Thyroid gland (tissue), 4 donors: ENCODE results near the gene MCF2L. TPM values are rescaled to one million over a fixed set of nuclear protein-coding genes. Genes with fewer than 3 reads are reported as not detected.
A peak's percentile ranks its signal among the peaks of the same experiment; 100 is the strongest.

Experiments used
- DNase-seq, 2 donors: peaks; one replicate each; pipeline ENCODE4 v3.0.0-alpha.2; 2019
- H3K27ac ChIP-seq, 3 donors: fragments of 200-600 bp; sonication (generic); 1 replicate in 2 of 3; 2 replicates in 1 of 3; pipeline ENCODE4 v1.5.1; 2016 to 2019; ENCODE audit warnings: mild to moderate bottlenecking in 1 of 3, moderate library complexity in 1 of 3
- H3K27me3 ChIP-seq: fragments of 200-600 bp; sonication (generic); one replicate; pipeline ENCODE4 v1.5.1; 2019
- H3K36me3 ChIP-seq, 2 donors: fragments of 200-600 bp; sonication (generic); one replicate each; pipeline ENCODE4 v1.5.1; 2016 to 2019
- H3K4me1 ChIP-seq, 2 donors: fragments of 200-600 bp; sonication (generic); one replicate each; pipeline ENCODE4 v1.5.1; 2017 to 2019
- H3K4me3 ChIP-seq, 3 donors: fragments of 200-600 bp; sonication (generic); replicated peaks in 1 of 3; 1 replicate in 2 of 3; 2 replicates in 1 of 3; pipeline ENCODE4 v1.5.1; 2016; ENCODE audit warnings: mild to moderate bottlenecking in 1 of 3
- H3K9me3 ChIP-seq: fragments of 200-600 bp; sonication (generic); one replicate; pipeline ENCODE4 v1.5.1; 2017
- POLR2A ChIP-seq, 2 donors: fragments of 450-650 bp; IDR thresholded peaks; one replicate each; pipeline ENCODE4 v1.6.1; 2017; ENCODE audit warnings: antibody characterized with exemption in 2 of 2, mild to moderate bottlenecking in 2 of 2, moderate library complexity in 1 of 2
- WGBS, 2 donors: methylation state at CpG; one replicate each; pipeline ENCODE4 v1.1.5; 2017; 5-methylcytosine and 5-hydroxymethylcytosine counted together
- intact Hi-C: fragments of 100-400 bp; cut with DNase I; formaldehyde crosslinking; loops from one replicate; pipeline ENCODE4 v1.15.1; 2023
- total RNA-seq, 4 donors: library from RNA; depleted of rRNA; stranded (reverse); fragments of >200 nt; gene quantifications; one replicate each; pipeline ENCODE4 v1.2.3, GENCODE V29; 2016
- TF ChIP-seq, protein P1 (sequence below), 6 experiments: fragments of 200-600 bp in 3 of 6; fragments of 450-650 bp in 3 of 6; sonication (generic) in 3 of 6; IDR thresholded peaks; one replicate each; pipeline ENCODE4 v1.5.1; 2016 to 2019; ENCODE audit warnings: antibody characterized with exemption in 6 of 6, mild to moderate bottlenecking in 2 of 6, inconsistent platforms in 1 of 6, moderate library complexity in 1 of 6

MCF2L gene
- total RNA-seq, 4 donors from 2014 or later = 35.6 to 83.4 (median 43.6) TPM

DNA sequence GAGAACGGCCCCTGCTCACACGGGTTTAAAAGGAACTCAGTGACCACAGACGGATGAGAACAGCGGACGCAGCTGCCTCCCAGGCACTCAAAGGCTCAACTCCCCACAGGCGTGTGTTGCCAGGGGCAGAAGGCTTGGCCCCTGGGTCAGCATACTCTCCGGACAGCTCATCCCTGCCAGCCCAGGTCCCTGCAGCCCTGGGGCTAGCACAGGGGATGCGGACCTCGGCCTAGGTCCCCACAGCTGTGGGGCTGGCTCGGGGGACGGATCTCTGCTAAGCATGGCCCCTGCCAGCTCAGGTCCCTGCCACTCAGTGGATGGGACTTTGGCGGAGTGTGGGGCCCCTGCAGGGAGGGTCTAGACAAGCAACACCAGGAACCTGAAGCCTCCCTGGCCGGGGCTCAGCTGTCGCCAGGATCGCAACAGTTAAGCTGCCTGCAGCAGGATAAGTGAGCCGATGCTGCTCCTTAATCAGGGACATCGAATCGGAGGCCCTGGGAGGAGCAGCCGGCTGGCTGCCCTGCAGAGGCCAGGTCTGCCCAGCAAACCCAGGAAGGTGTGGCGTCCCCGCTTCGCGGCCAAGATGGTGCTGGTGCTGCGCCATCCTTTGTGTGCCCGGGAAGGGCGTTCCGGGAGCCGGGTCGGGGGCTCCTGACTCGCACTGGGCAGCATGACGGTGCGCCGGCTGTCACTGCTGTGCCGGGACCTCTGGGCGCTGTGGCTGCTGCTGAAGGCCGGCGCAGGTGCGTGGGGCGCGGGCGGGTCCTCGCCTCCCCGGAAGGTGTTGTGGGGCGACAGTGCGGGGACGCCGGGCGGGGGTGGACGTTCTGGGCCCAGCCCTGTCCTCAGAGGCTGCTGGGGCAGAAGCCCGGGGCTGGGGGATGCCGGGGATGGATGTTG, 32.5 kb downstream of the MCF2L start:
- intact Hi-C loops = loop anchor here (10.0 kb wide), 1 partner anchor 57 kb away; no protein-coding TSS in a partner anchor
- H3K27me3 ChIP-seq = no peaks in the 10 kb centered on the region
- WGBS, 2 donors = 2% methylated on average over 7 to 19 of the region's 51 CpGs
- peak overlapping the region in 1 of 3 donors; percentile 9 for H3K27ac ChIP-seq
- TF ChIP-seq, protein P1, sequence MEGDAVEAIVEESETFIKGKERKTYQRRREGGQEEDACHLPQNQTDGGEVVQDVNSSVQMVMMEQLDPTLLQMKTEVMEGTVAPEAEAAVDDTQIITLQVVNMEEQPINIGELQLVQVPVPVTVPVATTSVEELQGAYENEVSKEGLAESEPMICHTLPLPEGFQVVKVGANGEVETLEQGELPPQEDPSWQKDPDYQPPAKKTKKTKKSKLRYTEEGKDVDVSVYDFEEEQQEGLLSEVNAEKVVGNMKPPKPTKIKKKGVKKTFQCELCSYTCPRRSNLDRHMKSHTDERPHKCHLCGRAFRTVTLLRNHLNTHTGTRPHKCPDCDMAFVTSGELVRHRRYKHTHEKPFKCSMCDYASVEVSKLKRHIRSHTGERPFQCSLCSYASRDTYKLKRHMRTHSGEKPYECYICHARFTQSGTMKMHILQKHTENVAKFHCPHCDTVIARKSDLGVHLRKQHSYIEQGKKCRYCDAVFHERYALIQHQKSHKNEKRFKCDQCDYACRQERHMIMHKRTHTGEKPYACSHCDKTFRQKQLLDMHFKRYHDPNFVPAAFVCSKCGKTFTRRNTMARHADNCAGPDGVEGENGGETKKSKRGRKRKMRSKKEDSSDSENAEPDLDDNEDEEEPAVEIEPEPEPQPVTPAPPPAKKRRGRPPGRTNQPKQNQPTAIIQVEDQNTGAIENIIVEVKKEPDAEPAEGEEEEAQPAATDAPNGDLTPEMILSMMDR (IDR thresholded peaks at IDR 0.05) = peak in 1 of 6 experiments; percentile 7
- peak in 1 of 2 donors; percentile 7 for TF ChIP-seq POLR2A (IDR thresholded peaks at IDR 0.05)
- peak overlapping the region in 2 of 3 donors; percentile 8 to 32 for H3K4me3 ChIP-seq
- DNase-seq = peak; percentile 82 to 85
- H3K4me1 ChIP-seq = peaks cover 11 to 17% of the 10 kb centered on the region in 2 donors
- no peaks in the 10 kb centered on the region for H3K36me3 ChIP-seq
- H3K9me3 ChIP-seq = no peaks in the 10 kb centered on the region

DNA sequence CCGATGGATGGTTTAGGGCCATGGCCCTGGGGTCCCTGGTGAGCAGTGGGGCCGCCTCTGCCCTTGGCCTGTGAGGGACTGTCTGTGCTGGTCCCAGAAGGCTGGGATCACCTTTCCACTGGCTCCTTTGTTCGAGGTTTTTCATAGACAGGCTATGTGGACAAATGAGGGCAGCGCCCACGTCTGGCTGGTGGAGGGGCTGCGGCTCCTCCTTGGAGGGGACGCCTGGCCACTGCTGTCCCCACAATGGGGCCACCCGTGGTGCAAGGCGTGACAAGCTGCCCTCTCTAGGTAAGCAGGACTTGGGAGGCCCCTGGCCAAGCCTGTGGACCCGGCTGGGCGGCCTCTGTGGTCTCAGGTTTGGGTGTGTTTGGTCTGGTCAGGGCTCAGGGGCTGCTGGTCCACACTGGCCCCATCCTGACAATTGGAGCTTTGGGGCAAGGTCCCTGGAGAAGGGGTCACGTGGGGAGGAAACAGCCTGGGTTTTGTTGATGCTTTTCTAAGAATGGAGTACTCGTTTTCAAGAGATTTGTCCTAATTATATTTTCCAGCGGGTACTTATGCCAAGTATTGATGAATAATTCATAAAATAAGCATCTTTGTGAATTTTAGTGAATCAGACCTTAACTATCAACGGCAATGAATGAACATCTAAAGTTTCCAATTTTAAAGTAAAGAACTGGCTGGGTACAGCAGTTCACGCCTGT, 33.3 kb downstream of the MCF2L start:
- Histone ChIP-seq H3K36me3 (no peaks in the 10 kb centered on the region), H3K4me1 (peaks cover 11 to 17% of the 10 kb centered on the region in 2 donors), H3K4me3 (peak overlapping the region in 1 of 3 donors; percentile 32), H3K27ac (peak overlapping the region in 1 of 3 donors; percentile 9), H3K27me3 (no peaks in the 10 kb centered on the region), H3K9me3 (no peaks in the 10 kb centered on the region)
- TF ChIP-seq POLR2A (IDR thresholded peaks at IDR 0.05) = no peak
- TF ChIP-seq, protein P1 (IDR thresholded peaks at IDR 0.05) = peak in 5 of 6 experiments; percentile 9 to 45 (median 35)
- intact Hi-C loops = loop anchor here (10.0 kb wide), 1 partner anchor 58 kb away; no protein-coding TSS in a partner anchor
- peak; percentile 37 to 40 for DNase-seq
- 45 to 59% methylated on average over 6 to 8 of the region's 16 CpGs for WGBS, 2 donors

DNA sequence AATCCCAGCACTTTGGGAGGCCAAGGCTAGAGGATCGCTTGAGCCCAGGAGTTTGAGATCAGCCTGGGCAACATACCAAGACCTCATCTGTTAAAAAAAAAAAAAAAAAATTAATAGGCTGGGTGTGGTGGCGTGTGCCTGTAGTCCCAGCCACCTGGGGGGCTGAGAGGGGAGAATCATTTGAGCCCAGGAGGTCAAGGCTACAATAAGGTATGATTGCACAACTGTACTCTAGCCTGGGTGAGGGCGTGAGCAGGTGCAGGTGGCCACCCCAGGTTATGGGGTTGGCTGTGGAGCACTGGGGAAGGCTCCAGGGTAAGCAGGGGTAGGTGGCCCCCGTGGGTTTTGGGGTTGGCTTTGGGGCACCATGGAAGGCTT, 33.9 kb downstream of the MCF2L start:
- no peak for DNase-seq
- H3K27ac ChIP-seq = no peak overlapping the region
- WGBS, 2 donors = 91 to 93% methylated on average over 4 of the region's 4 CpGs
- no peaks in the 10 kb centered on the region for H3K36me3 ChIP-seq
- no peaks in the 10 kb centered on the region for H3K27me3 ChIP-seq
- H3K4me1 ChIP-seq = peaks cover 11 to 17% of the 10 kb centered on the region in 2 donors
- H3K4me3 ChIP-seq = no peak overlapping the region
- no peak for TF ChIP-seq POLR2A (IDR thresholded peaks at IDR 0.05)
- TF ChIP-seq, protein P1 (IDR thresholded peaks at IDR 0.05) = no peak
- H3K9me3 ChIP-seq = no peaks in the 10 kb centered on the region
- intact Hi-C loops = loop anchor here (10.0 kb wide), 1 partner anchor 58 kb away; no protein-coding TSS in a partner anchor

DNA sequence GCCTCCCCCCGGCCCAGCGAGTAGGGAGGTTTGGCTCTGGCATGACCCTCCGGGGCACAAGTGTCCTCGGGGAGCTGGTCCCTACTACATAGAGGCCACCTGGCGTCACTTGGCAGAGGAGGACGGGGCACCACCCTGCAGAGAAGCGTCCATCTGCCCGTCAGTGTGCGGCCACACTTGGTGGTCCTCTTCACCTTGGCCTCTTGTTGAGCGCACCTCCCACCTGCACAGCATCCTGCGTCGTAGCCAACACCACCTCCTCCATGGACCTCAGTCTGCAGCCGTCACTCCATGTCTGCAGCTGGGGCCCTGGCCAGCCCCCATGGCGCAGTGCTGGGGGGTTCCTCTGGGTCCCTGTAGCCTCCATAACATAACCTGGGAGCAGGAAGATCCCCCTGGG, 35.1 kb downstream of the MCF2L start:
- Histone ChIP-seq H3K4me3 (no peak overlapping the region), H3K27me3 (no peaks in the 10 kb centered on the region), H3K36me3 (no peaks in the 10 kb centered on the region), H3K9me3 (no peaks in the 10 kb centered on the region), H3K4me1 (peaks cover 11 to 17% of the 10 kb centered on the region in 2 donors), H3K27ac (no peak overlapping the region)
- intact Hi-C loops = loop anchor here (10.0 kb wide), 1 partner anchor 59 kb away; no protein-coding TSS in a partner anchor
- no peak for DNase-seq
- TF ChIP-seq POLR2A (IDR thresholded peaks at IDR 0.05) = no peak
- TF ChIP-seq, protein P1 (IDR thresholded peaks at IDR 0.05) = no peak
- 84% methylated on average over 13 to 14 of the region's 14 CpGs for WGBS, 2 donors
